Colonic mucosa (tissue), 4 donors: Measurements from ENCODE around the gene RCAN1. TPM values are rescaled to one million over a fixed set of nuclear protein-coding genes. Genes with fewer than 3 reads are reported as not detected.

ENCODE experiments used
- DNase-seq: peaks from one replicate; pipeline ENCODE4 v3.0.0-alpha.2; 2020
- H3K27ac ChIP-seq: fragments of 200-600 bp; one replicate; pipeline ENCODE4 v1.8.0; 2021
- H3K27me3 ChIP-seq: fragments of 200-600 bp; one replicate; pipeline ENCODE4 v1.8.0; 2021
- H3K36me3 ChIP-seq: fragments of 200-600 bp; one replicate; pipeline ENCODE4 v1.8.0; 2021
- H3K4me1 ChIP-seq: fragments of 200-600 bp; one replicate; pipeline ENCODE4 v1.8.0; 2021; ENCODE audit warnings: mild to moderate bottlenecking
- H3K4me3 ChIP-seq: fragments of 200-600 bp; one replicate; pipeline ENCODE4 v1.8.0; 2021
- H3K9ac ChIP-seq, 2 donors: one replicate each; pipeline ENCODE4 v1.7.0; 2013; ENCODE audit warnings: control low read depth in 2 of 2, low read depth in 2 of 2, low read length in 2 of 2
- H3K9me3 ChIP-seq: fragments of 200-600 bp; one replicate; pipeline ENCODE4 v1.8.0; 2021
- intact Hi-C: fragments of 100-400 bp; cut with DNase I; formaldehyde crosslinking; loops from one replicate; pipeline ENCODE4 v1.14.1; 2022
- total RNA-seq, 2 donors: library from RNA; stranded (reverse); fragmentation: NEBNext Ultra II Directional in 1 of 2; extraction: Animal tissue kit (Norgen Biotek cat#: 25700) in 1 of 2; gene quantifications; one replicate each; pipeline ENCODE4 v1.2.1, GENCODE V29; 2021
- TF ChIP-seq, protein P1 (sequence below): fragments of 200-600 bp; IDR thresholded peaks from one replicate; pipeline ENCODE4 v1.8.0; 2022; ENCODE audit warnings: antibody characterized with exemption, mild to moderate bottlenecking
- donor health status: healthy.
- donor health status: DM: no; HTN: no; CAD: no.
- donor health status: DM: no; HTN: no; CAD: no.

RCAN1 gene
- total RNA-seq, 2 donors from 2014 or later, result 38.0 to 68.7 TPM

GRCh38 chr21:34632498-34632897, 17.6 kb upstream of the RCAN1 start:
- no peak for DNase-seq
- Histone ChIP-seq H3K4me1 (no peaks in the 10 kb centered on the region), H3K9ac (no peak overlapping the region), H3K9me3 (no peaks in the 10 kb centered on the region), H3K27me3 (no peaks in the 10 kb centered on the region), H3K27ac (no peak overlapping the region), H3K4me3 (no peak overlapping the region), H3K36me3 (no peaks in the 10 kb centered on the region)
- intact Hi-C loops, result no loop called here
- TF ChIP-seq, protein P1, sequence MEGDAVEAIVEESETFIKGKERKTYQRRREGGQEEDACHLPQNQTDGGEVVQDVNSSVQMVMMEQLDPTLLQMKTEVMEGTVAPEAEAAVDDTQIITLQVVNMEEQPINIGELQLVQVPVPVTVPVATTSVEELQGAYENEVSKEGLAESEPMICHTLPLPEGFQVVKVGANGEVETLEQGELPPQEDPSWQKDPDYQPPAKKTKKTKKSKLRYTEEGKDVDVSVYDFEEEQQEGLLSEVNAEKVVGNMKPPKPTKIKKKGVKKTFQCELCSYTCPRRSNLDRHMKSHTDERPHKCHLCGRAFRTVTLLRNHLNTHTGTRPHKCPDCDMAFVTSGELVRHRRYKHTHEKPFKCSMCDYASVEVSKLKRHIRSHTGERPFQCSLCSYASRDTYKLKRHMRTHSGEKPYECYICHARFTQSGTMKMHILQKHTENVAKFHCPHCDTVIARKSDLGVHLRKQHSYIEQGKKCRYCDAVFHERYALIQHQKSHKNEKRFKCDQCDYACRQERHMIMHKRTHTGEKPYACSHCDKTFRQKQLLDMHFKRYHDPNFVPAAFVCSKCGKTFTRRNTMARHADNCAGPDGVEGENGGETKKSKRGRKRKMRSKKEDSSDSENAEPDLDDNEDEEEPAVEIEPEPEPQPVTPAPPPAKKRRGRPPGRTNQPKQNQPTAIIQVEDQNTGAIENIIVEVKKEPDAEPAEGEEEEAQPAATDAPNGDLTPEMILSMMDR, result no peak

GRCh38 chr21:34630536-34631143, 15.7 kb upstream of the RCAN1 start:
- no peaks in the 10 kb centered on the region for H3K9me3 ChIP-seq
- intact Hi-C loops, result no loop called here
- DNase-seq, result peak; percentile 36

GRCh38 chr21:34626131-34626530, 11.2 kb upstream of the RCAN1 start:
- Histone ChIP-seq H3K27me3 (no peaks in the 10 kb centered on the region), H3K27ac (no peak overlapping the region), H3K36me3 (no peaks in the 10 kb centered on the region), H3K9me3 (no peaks in the 10 kb centered on the region), H3K4me3 (no peak overlapping the region), H3K9ac (no peak overlapping the region), H3K4me1 (no peaks in the 10 kb centered on the region)
- TF ChIP-seq, protein P1, result no peak
- no peak for DNase-seq
- intact Hi-C loops, result no loop called here

More at GRCh38 chr21:34630536-34631143, 15.7 kb upstream of the RCAN1 start:
- H3K27me3 ChIP-seq, result no peaks in the 10 kb centered on the region
- H3K9ac ChIP-seq, result no peak overlapping the region
- no peaks in the 10 kb centered on the region for H3K4me1 ChIP-seq
- no peak overlapping the region for H3K27ac ChIP-seq
- H3K4me3 ChIP-seq, result no peak overlapping the region
- TF ChIP-seq, protein P1, result peak; percentile 76
- no peaks in the 10 kb centered on the region for H3K36me3 ChIP-seq

GRCh38 chr21:34625030-34625593, 10.2 kb upstream of the RCAN1 start:
- Histone ChIP-seq H3K36me3 (no peaks in the 10 kb centered on the region), H3K9me3 (no peaks in the 10 kb centered on the region), H3K27me3 (no peaks in the 10 kb centered on the region), H3K4me1 (no peaks in the 10 kb centered on the region), H3K4me3 (no peak overlapping the region), H3K9ac (no peak overlapping the region), H3K27ac (no peak overlapping the region)
- intact Hi-C loops, result no loop called here
- DNase-seq, result no peak
- TF ChIP-seq, protein P1, result no peak

- TF ChIP-seq, protein P1, result no peak
- no peaks in the 10 kb centered on the region for H3K36me3 ChIP-seq
- H3K4me1 ChIP-seq, result no peaks in the 10 kb centered on the region
- no peaks in the 10 kb centered on the region for H3K27me3 ChIP-seq
- DNase-seq, result no peak
- H3K9me3 ChIP-seq, result no peaks in the 10 kb centered on the region
- intact Hi-C loops, result no loop called here
- H3K27ac ChIP-seq, result no peak overlapping the region
- no peak overlapping the region for H3K4me3 ChIP-seq
- H3K9ac ChIP-seq, result no peak overlapping the region
Observed at GRCh38 chr21:34623516-34623915, 8.6 kb upstream of the RCAN1 start.
